Epithelial cell of proximal tubule (primary cell): ENCODE measurements around the gene TXNRD1. TPM values are rescaled to one million over a fixed set of nuclear protein-coding genes. Genes with fewer than 3 reads are reported as not detected.
"Not testable (repeated sequence)": the region's sequence is repeated elsewhere in the genome, so short reads cannot be mapped to it uniquely, and the experiment has no call there.

Experiments
- DNase-seq: peaks from one replicate; pipeline ENCODE4 v3.0.0-alpha.2; 2011; ENCODE audit warnings: low read depth
- H3K4me3 ChIP-seq: 2 replicates; pipeline ENCODE4 v1.5.1; 2011; ENCODE audit warnings: low read depth, mild to moderate bottlenecking, low read length
- CTCF ChIP-seq: conservative IDR thresholded peaks from 2 replicates; pipeline ENCODE4 v1.5.1; 2012; ENCODE audit warnings: low read depth, mild to moderate bottlenecking, low read length
- total RNA-seq: library from RNA; depleted of rRNA; stranded (reverse); fragments of >200 nt; gene quantifications from 2 replicates; pipeline ENCODE4 v1.2.3, GENCODE V29; 2015

TXNRD1 gene
- total RNA-seq, 1 donor from 2014 or later = 268 TPM

GRCh38 chr12:104323899-104324298, 108.3 kb downstream of the TXNRD1 start:
- no peak for DNase-seq
- no peak for TF ChIP-seq CTCF
- H3K4me3 ChIP-seq = no peak overlapping the region

DNA sequence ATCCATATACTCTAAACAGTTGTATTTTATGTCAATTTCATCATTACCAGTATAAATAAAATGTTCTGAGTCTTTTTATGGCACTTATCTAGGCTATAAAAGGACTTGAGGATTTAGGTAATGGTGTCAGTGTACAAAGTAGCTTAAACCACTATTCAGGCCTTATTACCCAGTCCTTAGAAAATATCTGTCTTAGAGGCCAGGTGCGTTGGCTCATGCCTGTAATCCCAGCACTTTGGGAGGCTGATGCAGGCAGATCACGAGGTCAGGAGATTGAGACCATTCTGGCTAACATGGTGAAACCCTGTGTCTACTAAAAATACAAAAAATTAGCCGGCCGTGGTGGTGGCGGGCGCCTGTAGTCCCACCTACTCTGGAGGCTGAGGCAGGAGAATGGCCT, 112.7 kb downstream of the TXNRD1 start:
- not testable (repeated sequence) for DNase-seq, H3K4me3 ChIP-seq

DNA sequence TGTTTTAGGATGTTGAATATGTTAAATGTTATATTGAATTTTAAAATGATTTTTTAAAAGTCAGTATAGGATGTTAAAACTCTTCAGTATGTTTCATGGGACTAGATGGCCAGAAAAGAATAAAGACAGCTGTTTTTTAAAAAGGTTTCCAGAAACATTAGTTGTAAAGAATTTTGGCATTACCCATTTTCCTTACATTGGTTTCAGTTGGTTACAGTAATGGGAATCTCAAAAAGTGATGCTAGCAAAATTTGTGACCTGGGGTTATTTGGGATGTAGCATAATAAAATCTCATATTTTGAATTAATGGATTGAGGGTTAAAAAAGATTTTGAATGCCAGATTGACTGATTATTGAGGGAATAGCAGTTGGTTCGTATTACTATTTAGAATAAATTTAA, 113.2 kb downstream of the TXNRD1 start:
- no peak for DNase-seq
- no peak overlapping the region for H3K4me3 ChIP-seq
- TF ChIP-seq CTCF = no peak

DNA sequence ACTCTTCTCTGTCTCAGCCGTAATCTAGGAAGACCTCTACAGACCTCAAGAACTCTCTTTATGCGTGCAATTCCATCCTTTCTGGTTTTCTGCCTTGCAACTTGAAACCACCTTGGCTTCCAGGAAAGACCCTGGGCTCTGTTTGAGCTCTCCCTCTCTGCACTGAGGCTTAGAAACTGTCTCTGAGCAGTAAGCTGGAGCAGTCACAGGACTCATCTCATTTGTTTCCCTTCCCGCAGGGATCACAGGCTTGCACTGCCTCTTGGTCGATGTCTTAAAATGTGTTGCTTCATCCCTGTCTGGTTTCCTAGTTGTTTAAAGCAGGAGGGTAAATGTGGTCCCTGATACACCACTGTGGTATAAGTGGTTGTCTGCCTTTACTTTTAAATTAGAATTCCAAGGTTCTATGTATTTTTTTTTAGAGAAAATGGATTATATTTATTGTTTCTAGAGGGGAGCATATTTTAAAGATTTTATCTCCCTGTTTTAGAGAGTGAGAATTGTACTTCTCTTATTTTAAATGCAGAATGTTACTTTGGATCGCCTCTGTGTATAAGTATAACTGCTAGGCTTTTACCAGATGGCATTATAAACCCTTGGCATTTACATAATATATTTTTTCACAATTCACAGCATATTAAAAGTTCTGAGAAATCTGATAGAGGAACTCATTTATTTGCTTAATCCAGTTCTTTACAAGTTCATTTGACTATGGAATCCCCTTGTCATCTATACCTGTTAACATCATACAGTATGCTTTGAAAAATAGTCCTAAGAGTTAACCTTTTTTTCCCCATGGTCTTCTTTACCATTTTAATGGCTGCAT, 114.3 kb downstream of the TXNRD1 start:
- H3K4me3 ChIP-seq = no peak overlapping the region
- TF ChIP-seq CTCF = no peak
- no peak for DNase-seq

GRCh38 chr12:104331376-104331775, 115.8 kb downstream of the TXNRD1 start:
- H3K4me3 ChIP-seq = no peak overlapping the region
- TF ChIP-seq CTCF = no peak
- no peak for DNase-seq

DNA sequence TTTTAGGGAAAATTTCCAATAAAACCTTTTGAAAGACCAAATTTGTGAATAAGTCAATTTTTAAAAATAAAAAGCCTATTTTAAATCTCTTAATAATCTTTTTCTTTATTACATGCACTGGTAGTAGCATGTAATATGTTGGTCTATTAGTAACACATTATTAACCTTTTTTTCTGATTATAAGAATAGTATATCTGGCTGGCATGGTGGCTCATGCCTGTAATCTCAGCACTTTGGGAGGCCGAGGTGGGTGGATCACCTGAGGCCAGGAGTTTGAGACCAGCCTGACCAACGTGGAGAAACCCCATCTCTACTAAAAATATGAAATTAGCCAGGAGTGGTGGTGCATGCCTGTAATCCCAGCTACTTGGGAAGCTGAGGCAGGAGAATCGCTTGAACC, 116.7 kb downstream of the TXNRD1 start:
- not testable (repeated sequence) for DNase-seq, H3K4me3 ChIP-seq

DNA sequence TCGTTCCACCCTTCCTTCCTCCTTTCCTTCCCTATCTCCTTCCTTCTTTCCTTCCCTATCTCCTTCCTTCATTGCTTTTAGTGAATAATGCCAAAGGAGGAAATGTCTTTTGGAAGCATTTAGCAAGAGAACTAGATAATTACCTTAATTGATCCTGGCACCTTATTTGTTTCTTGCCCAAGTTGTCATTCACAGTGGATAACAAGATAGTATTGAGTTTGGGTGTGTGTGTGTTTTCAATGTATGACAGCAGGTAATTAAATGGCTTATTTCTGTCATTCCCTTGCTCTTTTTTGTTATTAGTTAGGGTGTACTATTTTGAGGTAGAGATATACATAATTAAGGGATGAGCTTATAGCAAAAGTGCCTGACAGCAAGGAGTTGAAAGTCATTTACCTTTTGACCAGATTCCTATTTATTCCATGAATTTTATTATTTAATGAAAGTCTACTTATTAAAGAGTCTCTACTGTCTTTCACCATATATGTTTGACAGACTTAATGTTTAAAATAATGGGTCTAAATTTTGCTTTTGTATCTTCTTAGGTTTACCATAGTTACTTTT, 118.2 kb downstream of the TXNRD1 start:
- no peak for DNase-seq
- no peak for TF ChIP-seq CTCF
- H3K4me3 ChIP-seq = no peak overlapping the region

DNA sequence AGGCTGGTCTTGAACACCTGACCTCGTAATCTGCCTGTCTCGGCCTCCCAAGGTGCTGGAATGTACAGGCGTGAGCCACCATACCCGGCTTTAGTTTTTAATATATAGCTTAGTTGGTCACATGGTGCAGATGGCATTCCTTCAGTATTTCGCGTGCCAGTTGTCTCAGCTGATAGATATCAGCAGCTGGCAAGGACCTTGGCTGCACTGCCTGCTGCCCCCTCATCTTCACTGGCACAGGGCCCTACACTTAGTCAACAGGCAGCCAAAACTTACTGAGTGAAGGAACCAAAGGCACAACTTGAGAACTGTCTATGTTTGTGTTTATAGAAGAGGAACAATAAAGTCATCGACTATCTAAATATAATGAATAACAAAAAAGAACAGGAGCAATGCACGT, 119.0 kb downstream of the TXNRD1 start:
- no peak for DNase-seq
- no peak for TF ChIP-seq CTCF
- H3K4me3 ChIP-seq = no peak overlapping the region
